Gastroesophageal sphincter (tissue), 3 donors: ENCODE measurements around the gene TRAPPC5.

Experiments used
- CTCF ChIP-seq, 4 experiments: fragments of 200-600 bp in 2 of 4; fragments of 450-650 bp in 2 of 4; sonication (generic) in 1 of 4; IDR thresholded peaks; one replicate each; pipeline ENCODE4 v1.5.1; 2017 to 2019; ENCODE audit warnings: antibody characterized with exemption in 4 of 4, mild to moderate bottlenecking in 2 of 4, moderate library complexity in 2 of 4
- EP300 ChIP-seq: sonication (generic); formaldehyde crosslinking; IDR thresholded peaks from one replicate; pipeline ENCODE4 v1.6.1; 2017; ENCODE audit warnings: antibody characterized with exemption, mild to moderate bottlenecking
- POLR2A ChIP-seq, 2 donors: fragments of 450-650 bp; IDR thresholded peaks; one replicate each; pipeline ENCODE4 v1.6.1; 2017; ENCODE audit warnings: antibody characterized with exemption in 2 of 2, mild to moderate bottlenecking in 2 of 2, moderate library complexity in 1 of 2
- POLR2AphosphoS5 ChIP-seq: sonication (generic); formaldehyde crosslinking; IDR thresholded peaks from one replicate; pipeline ENCODE4 v1.6.1; 2017; ENCODE audit warnings: antibody characterized with exemption

GRCh38 chr19:7657131-7657751 is 23.4 kb upstream of the TRAPPC5 start:
- TF ChIP-seq POLR2A (IDR thresholded peaks at IDR 0.05) = no peak
- TF ChIP-seq EP300 = no peak
- TF ChIP-seq CTCF (IDR thresholded peaks at IDR 0.05) = no peak
- no peak for TF ChIP-seq POLR2AphosphoS5
